Smooth muscle cell (in vitro differentiated cells): Measurements from ENCODE around the gene APBA1. TPM values are rescaled to one million over a fixed set of nuclear protein-coding genes. Genes with fewer than 3 reads are reported as not detected.

Experiments
- DNase-seq: peaks from one replicate; lab custom pipeline; 2025; ENCODE audit not compliant: unreplicated experiment; lab: John Stamatoyannopoulos, UW
- H2AFZ ChIP-seq: fragments of 200-600 bp; sonication (generic); 2 replicates; pipeline ENCODE4 v1.6.0; 2016; ENCODE audit warnings: antibody characterized with exemption, low read depth, mild to moderate bottlenecking
- H3F3A ChIP-seq: fragments of 200-600 bp; sonication (generic); 2 replicates; pipeline ENCODE4 v1.6.0; 2017; ENCODE audit warnings: antibody characterized with exemption, low read depth
- H3K27ac ChIP-seq: fragments of 200-600 bp; sonication (generic); 2 replicates; pipeline ENCODE4 v1.5.1; 2016; ENCODE audit warnings: low read depth, mild to moderate bottlenecking
- H3K27me3 ChIP-seq: fragments of 200-600 bp; sonication (generic); 2 replicates; pipeline ENCODE4 v1.6.1; 2016; ENCODE audit warnings: low read depth, mild to moderate bottlenecking
- H3K36me3 ChIP-seq: fragments of 200-600 bp; sonication (generic); 2 replicates; pipeline ENCODE4 v1.5.1; 2016; ENCODE audit warnings: low read depth
- H3K4me1 ChIP-seq: fragments of 200-600 bp; sonication (generic); 2 replicates; pipeline ENCODE4 v1.5.1; 2016; ENCODE audit warnings: low read depth
- H3K4me2 ChIP-seq: fragments of 200-600 bp; sonication (generic); 2 replicates; pipeline ENCODE4 v1.6.0; 2016; ENCODE audit warnings: mild to moderate bottlenecking
- H3K4me3 ChIP-seq: fragments of 200-600 bp; sonication (generic); 2 replicates; pipeline ENCODE4 v1.5.1; 2016; ENCODE audit warnings: mild to moderate bottlenecking
- H3K79me2 ChIP-seq: fragments of 200-600 bp; sonication (generic); 2 replicates; pipeline ENCODE4 v1.6.0; 2016; ENCODE audit warnings: low read depth, mild to moderate bottlenecking
- H3K9ac ChIP-seq: fragments of 200-600 bp; sonication (generic); 2 replicates; pipeline ENCODE4 v1.6.0; 2016; ENCODE audit warnings: low read depth
- H3K9me3 ChIP-seq: fragments of 200-600 bp; sonication (generic); replicated peaks from 2 replicates; pipeline ENCODE4 v1.5.1; 2016; ENCODE audit warnings: low read depth
- H4K20me1 ChIP-seq: fragments of 200-600 bp; sonication (generic); 2 replicates; pipeline ENCODE4 v1.6.0; 2016; ENCODE audit warnings: low read depth
- CTCF ChIP-seq: fragments of 200-600 bp; sonication (generic); IDR thresholded peaks from 2 replicates; pipeline ENCODE4 v1.5.1; 2017; ENCODE audit warnings: borderline replicate concordance, mild to moderate bottlenecking, antibody characterized with exemption; ENCODE audit not compliant: insufficient read depth, poor library complexity, severe bottlenecking
- WGBS: methylation state at CpG from one replicate; pipeline ENCODE4 v1.1.7; 2016; ENCODE audit warnings: low lambda C conversion rate; 5-methylcytosine and 5-hydroxymethylcytosine counted together
- polyA plus RNA-seq: library from polyadenylated mRNA; unstranded; fragments of >200 nt; fragmentation: Nextera tagmentation; extraction: Ambion mirVana; gene quantifications from 2 replicates; pipeline ENCODE4 v1.2.1, GENCODE V29; 2016
- total RNA-seq: library from RNA; depleted of rRNA; stranded (reverse); fragments of >200 nt; gene quantifications from 2 replicates; pipeline ENCODE4 v1.2.3, GENCODE V29; 2014

Gene APBA1
- total and polyA plus RNA-seq, 2 experiments from 2014 or later = 1.4 to 6.1 TPM

- Histone ChIP-seq H3K9me3 (no peaks in the 10 kb centered on the region), H3K27me3 (no peaks in the 10 kb centered on the region), H3K36me3 (no peaks in the 10 kb centered on the region), H3K27ac (no peak overlapping the region), H4K20me1 (no peaks in the 10 kb centered on the region), H3K4me3 (no peak overlapping the region), H2AFZ (no peak overlapping the region), H3K9ac (no peak overlapping the region), H3K4me1 (no peaks in the 10 kb centered on the region), H3K79me2 (no peaks in the 10 kb centered on the region), H3K4me2 (no peak overlapping the region), H3F3A (no peaks in the 10 kb centered on the region)
- 75% methylated on average over 5 of the region's 5 CpGs for WGBS
- DNase-seq = no peak
- TF ChIP-seq CTCF = no peak
Measured at GRCh38 chr9:69519470-69520240, 152.5 kb downstream of the APBA1 start.

GRCh38 chr9:69516353-69517322 lies 155.5 kb downstream of the APBA1 start:
- H3K4me3 ChIP-seq = no peak overlapping the region
- H3F3A ChIP-seq = no peaks in the 10 kb centered on the region
- no peak overlapping the region for H3K4me2 ChIP-seq
- no peaks in the 10 kb centered on the region for H3K4me1 ChIP-seq
- no peak for TF ChIP-seq CTCF
- H2AFZ ChIP-seq = no peak overlapping the region
- no peak overlapping the region for H3K9ac ChIP-seq
- no peaks in the 10 kb centered on the region for H4K20me1 ChIP-seq
- H3K27ac ChIP-seq = no peak overlapping the region
- WGBS = 98% methylated on average over 79 of the region's 111 CpGs
- H3K36me3 ChIP-seq = no peaks in the 10 kb centered on the region
- DNase-seq = no peak
- no peaks in the 10 kb centered on the region for H3K79me2 ChIP-seq
- H3K27me3 ChIP-seq = no peaks in the 10 kb centered on the region
- H3K9me3 ChIP-seq = no peaks in the 10 kb centered on the region

GRCh38 chr9:69515810-69516209 lies 156.4 kb downstream of the APBA1 start:
- DNase-seq = no peak
- H3K27me3 ChIP-seq = no peaks in the 10 kb centered on the region
- H3F3A ChIP-seq = no peaks in the 10 kb centered on the region
- no peak for TF ChIP-seq CTCF
- no peak overlapping the region for H2AFZ ChIP-seq
- no peak overlapping the region for H3K27ac ChIP-seq
- H3K4me3 ChIP-seq = no peak overlapping the region
- H3K9me3 ChIP-seq = no peaks in the 10 kb centered on the region
- H3K36me3 ChIP-seq = no peaks in the 10 kb centered on the region
- no peaks in the 10 kb centered on the region for H3K4me1 ChIP-seq
- H3K4me2 ChIP-seq = no peak overlapping the region
- no peak overlapping the region for H3K9ac ChIP-seq
- WGBS = 97% methylated on average over 22 of the region's 23 CpGs
- H4K20me1 ChIP-seq = no peaks in the 10 kb centered on the region
- no peaks in the 10 kb centered on the region for H3K79me2 ChIP-seq
